PFSK-1 (cell line): Measurements from ENCODE around the gene KLK11.

ENCODE experiments used
- FOXP2 ChIP-seq: optimal IDR thresholded peaks from 2 replicates; pipeline ENCODE3; 2011; ENCODE audit warnings: borderline replicate concordance, control low read depth, inconsistent platforms; ENCODE audit not compliant: insufficient read depth; ENCODE audit errors: extremely low read length, extremely low read depth
- POLR2AphosphoS5 ChIP-seq: IDR thresholded peaks from 2 replicates; pipeline ENCODE4 v1.6.1; 2012; ENCODE audit warnings: low read depth, mild to moderate bottlenecking, control low read depth, low read length, moderate library complexity
- SIN3A ChIP-seq: IDR thresholded peaks from 2 replicates; pipeline ENCODE4 v1.6.1; 2012; ENCODE audit warnings: mild to moderate bottlenecking, low read length, moderate library complexity, borderline replicate concordance; ENCODE audit not compliant: insufficient read depth
- TAF1 ChIP-seq: IDR thresholded peaks from 2 replicates; pipeline ENCODE4 v1.6.1; 2012; ENCODE audit warnings: low read length, control low read depth, borderline replicate concordance; ENCODE audit not compliant: insufficient read depth
- TF ChIP-seq, protein P1 (sequence below), 2 experiments: IDR thresholded peaks; 2 replicates each; pipeline versions ENCODE4 v1.6.1 to v1.8.0; 2011 to 2012; ENCODE audit warnings: low read depth in 2 of 2, low read length in 2 of 2, control low read depth in 1 of 2, inconsistent platforms in 1 of 2, mild to moderate bottlenecking in 1 of 2, moderate library complexity in 1 of 2; ENCODE audit not compliant: insufficient read depth in 1 of 2

Gene KLK11

DNA sequence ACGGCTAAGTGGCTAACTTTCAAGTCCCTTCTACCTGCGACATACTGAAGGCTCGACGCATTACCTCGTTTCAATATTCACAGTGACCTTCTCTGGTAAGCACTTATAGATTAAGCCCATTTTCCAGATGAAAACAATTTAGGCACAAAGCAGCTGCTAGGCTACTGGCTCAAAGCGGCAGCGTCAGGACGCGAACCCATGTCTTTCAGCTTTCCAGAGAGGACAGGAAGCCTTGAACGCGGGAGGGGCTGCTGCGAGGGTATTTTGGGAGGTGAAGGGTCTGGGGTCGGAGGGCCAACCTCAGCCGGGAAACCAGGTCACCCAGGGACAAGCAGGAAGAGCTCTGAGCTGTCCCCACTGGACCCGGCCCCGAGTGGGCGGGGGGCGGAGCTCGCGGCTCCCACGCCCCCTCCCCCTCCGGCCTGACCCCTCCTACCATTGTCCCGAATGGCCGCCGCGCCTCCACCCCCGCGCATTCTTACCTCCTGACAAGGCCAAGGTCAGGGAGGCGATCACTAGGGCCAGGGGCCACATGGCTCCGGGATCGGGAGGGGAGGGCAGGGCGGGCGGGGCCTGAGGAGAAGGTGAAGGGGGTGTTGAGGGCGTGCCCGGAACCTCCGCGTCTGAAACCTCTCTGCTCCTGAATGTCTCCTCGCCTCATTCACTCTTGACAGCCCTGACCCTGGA lies 38.3 kb upstream of the KLK11 start, which contains the start of gene KLK13:
Gene KLK13, minus strand, starts transcription at position 559 of the 687 bp plus-strand sequence. Its CDS starts 25 bp downstream, at position 534.
- TF ChIP-seq, protein P1, sequence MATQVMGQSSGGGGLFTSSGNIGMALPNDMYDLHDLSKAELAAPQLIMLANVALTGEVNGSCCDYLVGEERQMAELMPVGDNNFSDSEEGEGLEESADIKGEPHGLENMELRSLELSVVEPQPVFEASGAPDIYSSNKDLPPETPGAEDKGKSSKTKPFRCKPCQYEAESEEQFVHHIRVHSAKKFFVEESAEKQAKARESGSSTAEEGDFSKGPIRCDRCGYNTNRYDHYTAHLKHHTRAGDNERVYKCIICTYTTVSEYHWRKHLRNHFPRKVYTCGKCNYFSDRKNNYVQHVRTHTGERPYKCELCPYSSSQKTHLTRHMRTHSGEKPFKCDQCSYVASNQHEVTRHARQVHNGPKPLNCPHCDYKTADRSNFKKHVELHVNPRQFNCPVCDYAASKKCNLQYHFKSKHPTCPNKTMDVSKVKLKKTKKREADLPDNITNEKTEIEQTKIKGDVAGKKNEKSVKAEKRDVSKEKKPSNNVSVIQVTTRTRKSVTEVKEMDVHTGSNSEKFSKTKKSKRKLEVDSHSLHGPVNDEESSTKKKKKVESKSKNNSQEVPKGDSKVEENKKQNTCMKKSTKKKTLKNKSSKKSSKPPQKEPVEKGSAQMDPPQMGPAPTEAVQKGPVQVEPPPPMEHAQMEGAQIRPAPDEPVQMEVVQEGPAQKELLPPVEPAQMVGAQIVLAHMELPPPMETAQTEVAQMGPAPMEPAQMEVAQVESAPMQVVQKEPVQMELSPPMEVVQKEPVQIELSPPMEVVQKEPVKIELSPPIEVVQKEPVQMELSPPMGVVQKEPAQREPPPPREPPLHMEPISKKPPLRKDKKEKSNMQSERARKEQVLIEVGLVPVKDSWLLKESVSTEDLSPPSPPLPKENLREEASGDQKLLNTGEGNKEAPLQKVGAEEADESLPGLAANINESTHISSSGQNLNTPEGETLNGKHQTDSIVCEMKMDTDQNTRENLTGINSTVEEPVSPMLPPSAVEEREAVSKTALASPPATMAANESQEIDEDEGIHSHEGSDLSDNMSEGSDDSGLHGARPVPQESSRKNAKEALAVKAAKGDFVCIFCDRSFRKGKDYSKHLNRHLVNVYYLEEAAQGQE (IDR thresholded peaks at IDR 0.05; ENCODE audit: insufficient read depth in 1 of 2, low read depth in 2 of 2, low read length in 2 of 2), result no peak
- TF ChIP-seq POLR2AphosphoS5 (no peak), TAF1 (no peak), SIN3A (no peak), FOXP2 (no peak)

GRCh38 chr19:51063664-51064063 lies 37.2 kb upstream of the KLK11 start:
- TF ChIP-seq SIN3A (no peak), FOXP2 (no peak), POLR2AphosphoS5 (no peak), TAF1 (no peak)
- TF ChIP-seq, protein P1 (IDR thresholded peaks at IDR 0.05; ENCODE audit: insufficient read depth in 1 of 2, low read depth in 2 of 2, low read length in 2 of 2), result no peak

- TF ChIP-seq SIN3A (no peak), TAF1 (no peak)
- TF ChIP-seq, protein P1 (IDR thresholded peaks at IDR 0.05; ENCODE audit: insufficient read depth in 1 of 2, low read depth in 2 of 2, low read length in 2 of 2), result no peak
These were observed 34.6 kb upstream of the KLK11 start for GRCh38 chr19:51060973-51061372.

DNA sequence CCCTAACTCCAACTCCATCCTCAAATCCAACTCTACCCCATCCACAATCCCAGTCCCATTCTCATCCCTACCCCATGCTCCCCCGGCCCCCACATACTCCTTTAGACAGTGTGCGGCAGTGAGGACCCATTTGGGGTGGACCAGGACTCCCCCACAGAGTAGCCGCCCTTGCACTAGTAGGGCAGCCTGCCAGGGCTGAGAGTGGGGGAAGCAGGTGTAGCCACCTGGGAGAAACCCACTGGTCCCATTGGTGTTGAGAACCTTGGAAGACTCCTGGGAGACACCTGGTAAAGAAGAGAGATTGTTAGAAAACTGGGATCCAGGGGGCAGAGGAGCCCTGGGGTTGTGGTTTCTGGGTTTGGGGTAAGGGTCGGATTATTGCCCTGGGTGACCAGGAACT lies 33.9 kb upstream of the KLK11 start:
- TF ChIP-seq FOXP2, result no peak
- no peak for TF ChIP-seq SIN3A
- no peak for TF ChIP-seq TAF1
- TF ChIP-seq POLR2AphosphoS5, result no peak
- TF ChIP-seq, protein P1 (IDR thresholded peaks at IDR 0.05; ENCODE audit: insufficient read depth in 1 of 2, low read depth in 2 of 2, low read length in 2 of 2), result no peak

DNA sequence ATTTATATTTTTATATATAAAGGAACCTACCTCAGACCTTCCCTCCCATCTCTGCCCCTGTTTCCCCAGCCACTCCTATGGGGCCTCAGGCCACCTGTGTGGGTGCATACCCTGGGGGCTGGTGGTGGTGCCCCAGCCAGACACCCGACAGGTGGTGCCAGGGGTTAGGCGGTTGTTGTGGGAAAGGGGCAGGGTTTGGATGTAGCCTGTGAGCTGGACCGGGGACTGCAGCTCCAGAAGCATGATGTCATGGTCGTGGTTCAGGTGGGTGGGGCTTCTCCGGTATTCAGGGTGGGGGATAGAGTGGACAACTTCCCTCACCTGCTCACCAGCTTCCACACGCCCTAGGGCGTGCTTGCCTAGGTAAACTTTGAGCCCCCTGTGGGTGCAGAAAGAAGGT lies 33.3 kb upstream of the KLK11 start:
- TF ChIP-seq SIN3A (no peak), TAF1 (no peak), FOXP2 (no peak), POLR2AphosphoS5 (no peak)
- TF ChIP-seq, protein P1 (IDR thresholded peaks at IDR 0.05; ENCODE audit: insufficient read depth in 1 of 2, low read depth in 2 of 2, low read length in 2 of 2), result no peak
